ENCODE measurements around the gene XPO6.

The XPO6 gene

DNA sequence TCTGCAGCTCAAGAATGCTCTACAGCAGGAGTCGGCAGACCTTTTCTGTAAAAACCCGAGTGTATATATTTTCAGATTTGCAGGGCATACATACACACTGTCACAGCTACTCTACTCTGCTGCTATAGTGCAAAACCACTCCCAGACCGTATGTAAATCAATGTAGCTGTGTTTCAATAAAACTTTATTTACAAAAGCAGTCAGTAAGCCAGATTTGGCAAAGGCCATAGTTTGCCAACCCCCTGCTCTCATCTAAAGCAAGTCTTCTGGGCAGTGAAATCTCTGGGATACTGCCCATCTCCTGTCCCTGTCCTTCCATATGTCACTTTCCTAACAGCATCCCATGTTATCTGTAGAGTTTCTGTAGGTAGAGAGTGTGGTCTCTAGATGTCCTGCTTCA is 91.0 kb downstream of the XPO6 start:
- in situ Hi-C loops (cut with HindIII; ENCODE audit: low sequenced_read_pairs): no loop called here

DNA sequence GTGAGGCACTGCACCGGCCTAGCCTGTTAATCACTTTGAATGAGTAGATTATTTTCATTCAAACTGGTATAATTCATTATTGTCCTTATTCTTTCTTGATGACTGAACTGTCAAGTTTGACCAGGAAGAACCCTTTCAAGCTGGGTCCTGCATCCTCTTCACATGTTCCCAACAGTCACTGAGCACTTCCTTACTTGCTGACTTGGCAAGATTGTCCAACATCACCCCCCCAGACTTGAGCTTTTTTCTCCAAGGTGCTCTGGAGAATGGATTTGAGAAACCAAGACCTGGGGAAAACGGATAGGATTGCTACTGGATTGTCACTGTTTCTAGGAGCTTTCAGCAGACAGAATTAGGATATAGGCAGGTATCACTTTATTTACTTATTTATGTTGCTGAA is 93.1 kb downstream of the XPO6 start:
- in situ Hi-C loops (cut with HindIII; ENCODE audit: low sequenced_read_pairs): loop anchor here (5.0 kb wide), 1 partner anchor 69 kb away; no protein-coding TSS in a partner anchor

DNA sequence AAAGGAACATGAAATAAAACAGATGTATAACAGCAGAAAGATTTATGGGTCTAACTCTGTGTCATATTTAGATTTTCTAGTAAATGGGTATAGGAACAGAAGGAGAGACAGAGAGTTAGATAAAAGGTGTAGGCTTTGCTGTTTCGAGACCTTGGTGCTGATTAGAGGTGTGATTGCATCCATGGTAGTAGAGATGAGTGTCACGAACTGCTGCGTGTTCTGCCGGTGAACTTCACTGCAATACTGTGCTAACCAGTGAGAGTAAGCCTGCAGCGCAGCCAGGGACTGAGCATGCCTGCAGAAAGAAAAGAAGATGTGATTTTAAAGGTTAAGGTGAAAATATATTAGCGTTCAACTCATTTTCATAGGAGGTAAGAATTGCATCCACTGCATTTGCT is 94.6 kb downstream of the XPO6 start:
- in situ Hi-C loops (cut with HindIII; ENCODE audit: low sequenced_read_pairs): loop anchor here (5.0 kb wide), 1 partner anchor 70 kb away; no protein-coding TSS in a partner anchor

DNA sequence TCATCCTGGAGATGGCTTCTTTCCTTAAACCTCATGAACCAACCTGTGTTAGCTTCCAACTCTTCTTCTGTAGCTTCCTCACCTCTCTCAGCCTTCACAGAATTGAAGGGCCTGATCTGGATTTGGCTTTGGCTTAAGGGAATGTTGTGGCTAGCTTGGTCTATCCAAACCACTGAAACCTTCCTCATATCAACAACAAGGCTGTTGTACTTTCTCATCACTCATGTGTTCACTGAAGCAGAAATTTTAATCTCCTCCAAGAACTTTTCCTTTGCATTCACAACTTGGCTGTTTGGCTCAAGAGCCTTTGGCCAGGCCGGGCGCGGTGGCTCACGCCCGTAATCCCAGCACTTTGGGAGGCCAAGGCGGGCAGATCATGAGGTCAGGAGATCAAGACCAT is 95.9 kb downstream of the XPO6 start:
- in situ Hi-C loops (cut with HindIII; ENCODE audit: low sequenced_read_pairs): loop anchor here (5.0 kb wide), 1 partner anchor 71 kb away; no protein-coding TSS in a partner anchor

DNA sequence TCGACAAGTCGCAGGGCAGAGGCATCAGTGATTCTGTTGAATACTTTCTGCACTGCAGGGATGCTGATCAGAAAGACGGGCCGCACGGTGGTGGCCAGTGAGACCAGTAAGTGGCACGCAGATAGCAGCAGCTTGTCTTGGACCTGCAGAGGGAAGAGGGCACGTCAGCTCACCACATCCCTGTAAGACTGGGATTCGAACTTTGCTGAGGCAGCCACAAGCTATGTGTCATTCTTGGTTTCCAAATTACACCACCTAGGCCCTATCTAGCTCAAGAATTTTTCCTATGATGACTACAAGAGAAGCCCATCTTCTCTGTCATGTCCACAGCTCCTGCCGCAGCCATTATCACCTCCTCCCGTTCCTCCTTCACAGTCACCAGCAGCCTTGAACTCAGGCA is 98.9 kb downstream of the XPO6 start:
- in situ Hi-C loops (cut with HindIII; ENCODE audit: low sequenced_read_pairs): no loop called here

DNA sequence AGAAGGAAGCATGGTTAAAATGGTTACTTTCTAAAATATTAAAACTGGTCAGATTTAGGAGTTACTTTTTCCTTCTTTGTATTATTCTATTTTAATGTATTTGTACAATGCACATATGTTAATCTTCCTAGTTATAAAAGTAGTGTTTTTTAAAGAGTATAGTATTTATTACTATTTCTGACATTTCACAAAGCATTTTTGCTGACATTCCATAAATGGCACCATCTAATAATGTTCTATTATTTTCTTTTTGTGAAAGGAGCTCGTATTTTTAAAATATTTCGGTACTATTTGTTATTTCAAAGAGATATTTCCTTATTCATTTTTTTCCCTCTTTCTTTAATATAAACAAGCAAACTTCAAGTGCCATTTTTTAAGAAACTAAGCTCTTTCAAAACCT is 100.8 kb downstream of the XPO6 start:
- in situ Hi-C loops (cut with HindIII; ENCODE audit: low sequenced_read_pairs): no loop called here

DNA sequence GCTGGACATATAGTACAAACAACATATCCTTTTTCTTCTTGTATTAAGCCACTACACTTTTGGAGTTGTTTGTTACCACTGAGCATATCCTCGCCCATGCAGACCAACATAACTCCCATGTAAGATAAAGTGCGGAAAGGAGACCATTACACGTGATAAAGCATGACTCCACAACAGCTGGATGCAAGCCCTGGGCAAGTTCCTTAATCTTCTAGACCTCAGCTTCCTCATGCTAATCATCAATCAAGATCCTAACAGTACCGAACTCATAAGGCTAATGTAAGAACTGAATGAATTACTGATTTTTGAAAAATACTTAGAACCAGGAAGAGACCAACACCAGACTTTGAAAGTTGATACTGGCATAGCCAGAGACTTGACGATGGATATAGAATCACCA is 101.3 kb downstream of the XPO6 start:
- in situ Hi-C loops (cut with HindIII; ENCODE audit: low sequenced_read_pairs): no loop called here

DNA sequence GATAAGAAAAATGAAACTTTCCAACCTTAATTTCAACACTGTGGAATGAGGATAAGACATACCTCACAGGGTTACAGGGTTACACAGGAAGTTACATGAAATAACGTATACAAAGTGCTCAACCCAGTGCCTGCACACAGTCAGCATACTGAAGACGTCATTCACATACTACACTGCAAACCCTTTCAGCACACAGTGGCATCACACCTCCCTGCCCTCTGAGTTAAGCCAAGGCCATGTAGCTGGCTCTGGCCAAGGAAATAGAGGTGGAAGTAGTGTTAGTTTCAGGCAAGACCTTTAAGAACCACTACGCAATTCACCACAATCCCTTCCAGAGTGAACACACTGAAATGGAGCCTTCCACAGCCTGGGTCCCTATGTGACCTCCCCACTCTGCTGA is 101.7 kb downstream of the XPO6 start:
- in situ Hi-C loops (cut with HindIII; ENCODE audit: low sequenced_read_pairs): no loop called here

DNA sequence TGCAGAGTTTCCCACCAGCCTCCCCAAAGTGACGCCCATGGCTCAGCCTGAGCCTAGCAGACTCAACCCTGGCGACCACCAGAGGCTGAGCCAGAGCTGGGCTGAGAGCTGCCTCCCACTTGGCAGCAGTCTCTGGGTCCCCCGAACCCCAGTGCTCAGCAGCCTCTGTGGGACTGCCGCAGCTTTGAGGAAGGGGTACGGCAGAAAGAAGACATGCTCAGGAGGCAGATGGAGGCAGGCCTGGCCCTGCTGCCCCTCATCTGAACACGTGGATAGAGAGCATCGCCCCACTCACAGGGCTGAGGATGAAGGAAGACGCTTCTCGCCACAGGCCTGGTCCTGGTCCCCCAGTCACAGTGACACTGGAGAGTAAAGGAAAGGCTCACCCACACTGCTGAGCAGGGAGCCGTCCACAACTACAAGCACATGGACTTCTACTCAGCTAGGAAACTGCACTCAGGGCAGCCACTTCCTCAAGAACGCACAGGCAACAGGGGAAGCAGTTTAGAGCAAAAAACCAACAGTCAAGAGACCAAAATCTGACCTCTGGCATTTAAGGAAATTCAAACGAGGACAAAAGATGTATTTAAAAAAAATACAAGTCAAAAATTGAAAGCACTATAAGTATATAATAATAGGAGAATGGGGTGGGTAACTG is 103.0 kb downstream of the XPO6 start:
- in situ Hi-C loops (cut with HindIII; ENCODE audit: low sequenced_read_pairs): no loop called here

DNA sequence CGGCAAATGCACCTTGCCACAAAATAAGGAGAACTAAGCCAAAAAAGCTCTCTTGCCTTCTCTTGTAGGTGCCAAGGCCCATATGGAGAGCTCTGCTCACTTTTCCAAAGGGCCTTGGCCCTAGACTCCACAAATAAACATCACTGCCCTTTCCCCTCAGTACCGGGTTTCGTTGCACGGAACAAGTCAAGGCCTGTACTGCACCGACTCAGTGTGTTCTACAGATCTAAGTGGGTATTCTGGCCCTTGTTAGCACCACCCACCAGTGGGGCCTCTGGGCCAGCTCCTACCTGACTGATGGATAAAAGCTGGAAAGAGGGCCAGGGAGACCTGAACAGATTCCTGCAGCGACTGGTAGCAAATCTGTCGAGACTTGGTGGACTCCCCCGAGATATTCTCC is 104.5 kb downstream of the XPO6 start:
- in situ Hi-C loops (cut with HindIII; ENCODE audit: low sequenced_read_pairs): no loop called here

DNA sequence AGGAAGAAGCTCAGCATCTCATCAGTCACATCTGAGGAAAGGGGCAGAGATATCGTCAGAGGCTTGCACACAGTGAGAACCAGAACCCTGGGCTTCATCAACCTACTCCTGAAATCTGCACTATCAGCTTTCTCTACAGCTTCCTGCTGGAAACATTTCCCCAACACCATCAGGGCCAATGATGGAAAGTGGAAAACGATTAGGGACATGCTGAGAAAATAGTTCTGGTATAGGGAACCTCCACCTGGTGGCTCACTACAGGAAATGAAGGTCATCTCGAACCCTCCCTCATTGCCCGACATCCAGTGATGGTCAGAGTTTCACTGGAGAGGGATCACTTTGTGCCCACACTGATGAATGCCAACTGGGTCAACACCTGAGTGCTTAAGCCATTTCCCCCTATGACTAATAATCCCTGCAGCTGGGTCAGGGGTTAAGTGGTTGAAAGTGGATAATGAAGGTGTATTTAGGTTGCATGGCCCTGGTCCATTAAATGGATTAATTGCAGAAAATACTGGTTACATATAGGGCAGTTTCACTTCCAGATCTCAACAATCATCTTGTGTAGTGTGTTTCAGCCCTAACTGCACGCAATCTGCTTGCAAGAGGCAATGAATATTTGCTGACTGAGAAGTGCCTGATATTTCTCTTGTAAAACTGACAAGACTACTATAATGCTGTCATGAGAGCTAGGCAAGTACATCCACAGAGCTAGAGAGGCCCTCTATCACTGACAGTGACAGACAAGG is 105.1 kb downstream of the XPO6 start:
- in situ Hi-C loops (cut with HindIII; ENCODE audit: low sequenced_read_pairs): no loop called here

DNA sequence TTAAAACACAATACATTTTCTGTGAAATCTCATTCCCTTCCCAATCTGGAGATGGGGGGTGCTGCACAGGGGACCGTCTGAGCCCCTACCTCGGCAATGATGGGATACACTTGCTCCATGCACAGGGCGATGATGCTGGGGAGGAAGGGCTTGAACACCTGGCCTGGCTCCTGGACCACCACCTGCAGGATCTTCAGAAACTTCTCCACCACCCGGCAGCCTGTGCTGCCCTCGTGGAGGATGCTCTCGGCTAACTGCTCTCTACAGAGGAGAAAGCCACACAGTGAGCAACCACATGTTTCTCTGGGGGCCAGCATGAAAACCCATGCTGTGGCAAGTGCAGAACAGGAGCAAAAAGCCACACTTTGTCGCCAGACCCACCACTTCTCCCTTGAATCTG is 105.8 kb downstream of the XPO6 start:
- in situ Hi-C loops (cut with HindIII; ENCODE audit: low sequenced_read_pairs): no loop called here

DNA sequence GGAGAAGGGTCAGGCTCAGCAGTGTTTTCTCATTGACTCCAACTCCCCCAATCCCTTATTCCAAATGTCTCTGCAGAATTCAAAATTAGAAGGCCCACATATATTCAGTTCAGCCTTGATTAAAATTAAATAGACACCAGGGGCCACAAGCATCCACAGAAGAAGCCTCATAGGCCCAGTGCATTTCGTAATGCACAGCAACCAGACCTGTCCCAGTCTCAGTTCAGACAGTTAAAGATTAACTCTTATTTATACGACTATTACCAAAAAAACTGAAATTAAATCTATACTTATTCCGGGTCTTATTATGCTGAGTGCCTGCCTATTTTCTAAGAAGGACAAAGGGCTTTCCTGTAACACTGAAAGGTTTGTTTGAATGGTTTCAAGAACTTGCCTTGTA is 106.5 kb downstream of the XPO6 start:
- in situ Hi-C loops (cut with HindIII; ENCODE audit: low sequenced_read_pairs): no loop called here

DNA sequence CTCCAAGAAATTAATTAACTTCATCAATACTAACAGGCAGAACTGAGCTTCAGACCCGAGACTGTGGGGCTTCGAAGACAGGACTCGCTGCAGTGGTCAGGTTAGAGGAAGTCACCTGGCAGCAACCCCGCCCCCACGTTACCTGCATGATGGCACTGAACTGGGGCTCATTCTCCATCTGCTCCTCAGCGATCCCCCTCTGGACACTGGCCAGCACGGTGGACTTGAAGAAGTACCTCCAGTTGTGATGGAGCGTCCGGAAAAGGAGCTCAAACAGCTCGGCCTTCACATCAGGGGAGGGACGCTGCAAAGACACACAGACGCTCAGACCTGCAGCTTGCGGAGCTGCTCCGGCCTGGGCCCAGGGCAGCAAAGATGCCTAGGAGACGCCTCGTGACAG is 107.4 kb downstream of the XPO6 start:
- in situ Hi-C loops (cut with HindIII; ENCODE audit: low sequenced_read_pairs): no loop called here

DNA sequence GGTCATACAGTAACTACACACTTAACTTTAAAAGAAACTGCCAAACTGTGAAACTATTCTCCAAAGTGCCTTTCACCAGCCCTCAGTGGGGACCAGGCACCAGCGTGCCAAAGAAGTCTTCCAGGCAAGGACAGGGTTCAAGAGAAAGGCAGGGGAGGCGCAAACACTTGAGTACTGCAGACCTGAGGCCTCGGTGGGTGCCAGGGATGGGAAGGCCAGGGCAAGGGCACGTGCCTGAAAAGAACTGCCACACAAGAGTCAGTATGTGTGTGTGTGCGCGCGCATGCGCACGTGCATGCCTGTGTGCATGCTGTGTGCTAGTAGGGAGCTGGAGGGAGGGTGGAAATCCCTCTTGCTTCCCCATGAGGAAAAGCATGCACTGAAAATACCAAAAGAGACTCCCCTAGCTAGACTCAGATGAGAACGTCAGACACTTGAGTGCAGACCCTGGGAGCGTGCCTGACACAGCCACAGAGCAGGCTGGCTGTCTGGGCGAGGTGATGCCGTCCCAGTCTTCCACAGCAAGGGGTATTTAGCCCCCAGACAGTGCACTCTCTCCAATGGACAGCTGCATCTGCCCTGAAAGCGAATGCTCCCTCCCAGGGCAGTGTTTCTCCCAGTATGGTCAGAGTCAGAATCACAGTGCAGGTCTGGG is 108.1 kb downstream of the XPO6 start:
- in situ Hi-C loops (cut with HindIII; ENCODE audit: low sequenced_read_pairs): no loop called here

DNA sequence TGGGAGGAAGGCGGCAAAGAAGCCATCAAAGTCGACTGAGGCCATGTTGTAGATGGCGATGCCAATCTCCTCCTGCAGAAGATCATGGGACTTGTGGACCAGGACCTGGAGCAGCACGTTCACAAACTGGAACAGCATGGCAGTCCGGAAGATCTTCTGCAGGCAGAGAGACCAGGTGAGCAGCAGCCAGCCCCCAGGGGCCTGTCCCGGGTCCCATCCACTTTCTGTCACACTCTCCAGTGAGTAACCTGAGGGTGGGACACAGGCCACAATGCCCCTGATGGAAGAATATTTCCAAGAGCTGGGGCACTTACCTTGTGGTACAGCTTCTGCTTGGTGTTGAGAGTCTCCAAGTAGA is 110.3 kb downstream of the XPO6 start:
- in situ Hi-C loops (cut with HindIII; ENCODE audit: low sequenced_read_pairs): no loop called here

DNA sequence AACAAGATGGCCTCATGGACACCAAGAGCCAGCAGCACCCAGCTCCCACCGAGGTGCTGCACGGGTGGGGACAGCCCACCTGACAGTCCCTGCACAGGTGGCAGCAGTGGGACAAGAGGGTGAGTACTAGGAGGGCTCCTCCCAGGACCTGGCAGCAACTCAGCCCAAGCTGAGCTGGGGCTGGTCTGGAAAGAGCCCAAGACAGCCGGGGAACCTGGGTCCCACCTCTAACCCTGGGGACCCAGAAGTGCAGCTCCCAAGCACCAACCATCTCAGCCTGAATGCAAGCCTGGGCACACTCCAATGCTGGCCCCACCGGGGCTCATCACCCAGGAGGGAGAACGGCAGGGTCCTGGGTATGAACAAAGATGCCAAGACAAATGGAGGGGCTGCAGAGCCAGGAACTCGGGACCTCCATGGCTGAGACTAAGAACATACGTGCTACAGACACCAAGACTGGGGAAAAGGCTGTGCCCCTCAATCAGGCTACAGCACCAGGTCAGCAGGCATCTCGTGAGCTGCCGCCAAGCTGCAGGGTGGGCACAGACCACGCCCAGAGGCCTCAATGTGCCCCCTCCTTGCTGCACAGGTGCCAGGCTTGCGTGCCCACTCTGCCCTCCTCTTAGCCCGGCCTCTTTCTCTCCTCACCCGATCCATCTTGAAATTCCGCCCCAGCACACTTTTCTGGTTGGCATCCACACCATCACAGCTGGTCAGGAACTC is 110.8 kb downstream of the XPO6 start:
- in situ Hi-C loops (cut with HindIII; ENCODE audit: low sequenced_read_pairs): no loop called here

DNA sequence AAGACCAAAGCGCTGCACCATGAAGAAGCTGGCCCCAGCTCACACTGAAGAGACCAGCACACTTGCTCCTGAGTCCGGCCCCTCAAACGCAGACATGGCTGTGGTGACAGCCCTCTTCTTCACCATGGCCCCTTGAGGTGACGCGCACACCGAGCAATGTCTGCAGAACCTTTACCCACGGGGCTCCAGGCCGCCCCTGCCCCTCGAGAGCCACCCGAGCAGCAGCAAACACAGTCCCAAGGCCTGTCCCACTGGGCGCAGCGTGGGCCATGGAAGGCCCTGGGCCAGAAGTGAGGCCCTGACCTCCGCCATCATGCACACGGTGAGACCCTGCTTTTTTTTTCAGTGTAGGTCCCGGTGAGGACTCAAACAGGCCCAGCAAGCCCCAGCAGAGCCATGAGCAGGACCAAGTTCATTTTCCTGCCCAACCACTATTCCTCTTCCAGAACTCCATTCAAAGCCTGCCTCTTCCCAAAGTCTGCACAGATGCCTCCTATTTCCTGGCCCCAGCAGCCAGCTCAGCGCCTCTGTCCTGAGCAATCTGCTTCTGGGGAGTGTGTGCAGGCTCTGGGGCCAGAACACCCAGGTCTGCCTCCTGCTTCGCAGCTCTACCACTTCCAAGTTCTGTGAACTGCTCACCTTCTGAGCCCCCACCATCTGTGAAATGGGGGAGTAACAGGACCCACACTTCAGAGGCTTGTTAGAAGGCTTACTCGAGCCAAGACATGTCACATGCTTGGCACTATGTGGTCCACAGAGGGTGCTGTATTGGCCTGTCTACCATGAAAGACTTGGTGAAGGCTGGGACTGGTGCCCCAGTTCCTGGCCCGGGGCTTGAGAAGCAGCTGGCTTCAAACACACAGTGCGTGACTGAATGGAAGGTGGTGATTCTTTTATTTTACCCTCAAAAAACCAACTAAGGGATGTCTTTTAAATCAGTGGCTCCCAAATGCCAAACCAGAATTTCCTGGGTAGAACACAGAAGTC is 112.5 kb downstream of the XPO6 start:
- in situ Hi-C loops (cut with HindIII; ENCODE audit: low sequenced_read_pairs): no loop called here

DNA sequence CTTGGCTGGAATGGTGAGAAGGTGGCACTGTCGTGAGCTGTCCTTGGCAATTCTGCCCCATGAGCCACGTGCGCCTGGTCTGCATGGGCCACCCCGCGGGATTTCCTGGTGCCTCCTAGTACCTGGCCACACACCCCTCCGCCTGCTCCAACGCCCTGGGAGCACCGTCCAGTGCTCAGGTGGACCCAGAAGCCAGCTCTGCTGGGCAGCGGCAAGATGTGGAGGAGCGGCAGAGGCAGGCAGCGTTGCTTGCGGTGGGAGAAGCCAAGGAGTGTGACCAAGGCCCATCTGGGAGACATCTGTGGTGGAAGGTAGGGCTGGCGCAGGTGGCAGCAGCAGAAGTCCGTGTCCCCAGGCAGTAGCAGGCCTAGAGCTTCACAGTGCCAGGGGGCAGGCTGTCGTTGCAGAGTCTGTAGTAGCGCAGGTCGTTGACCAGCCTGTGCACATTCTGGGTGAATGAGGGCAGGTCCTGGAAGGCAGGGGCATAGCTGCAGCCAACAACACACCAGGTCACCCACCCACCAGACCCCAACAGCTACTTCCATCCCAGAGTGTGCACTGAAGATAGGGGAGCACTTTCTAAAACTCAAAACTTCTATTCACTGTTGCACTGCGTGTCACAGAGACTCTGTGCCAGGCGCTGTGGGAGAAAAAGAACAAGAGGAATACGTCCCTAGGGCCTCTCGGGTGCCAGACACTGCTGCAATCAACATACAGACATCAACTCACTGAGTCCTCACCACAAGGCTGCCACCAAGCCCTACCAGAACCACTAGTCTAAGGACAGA is 113.4 kb downstream of the XPO6 start:
- in situ Hi-C loops (cut with HindIII; ENCODE audit: low sequenced_read_pairs): no loop called here

Data from DLD1 (cell line).